HepG2 (cell line): ENCODE measurements around the gene ZFAND4. TPM values are rescaled to one million over a fixed set of nuclear protein-coding genes. Genes with fewer than 3 reads are reported as not detected.

Experiments
- FOXA3 ChIP-seq: IDR thresholded peaks from 2 replicates; pipeline ENCODE4 v1.6.1; 2016; ENCODE audit warnings: missing genetic modification reagents, missing compliant biosample characterization
- HOXA9 ChIP-seq: sonication (generic); formaldehyde crosslinking; IDR thresholded peaks from 2 replicates; pipeline ENCODE4 v1.8.1; 2022; ENCODE audit warnings: missing genetic modification reagents, mild to moderate bottlenecking, moderate library complexity, borderline replicate concordance
- IKZF4 ChIP-seq: sonication (generic); formaldehyde crosslinking; IDR thresholded peaks from 2 replicates; pipeline ENCODE4 v1.5.1; 2020; ENCODE audit warnings: borderline replicate concordance, mild to moderate bottlenecking, low read depth, missing genetic modification reagents; ENCODE audit errors: not compliant biosample characterization
- IRX3 ChIP-seq: sonication (generic); formaldehyde crosslinking; IDR thresholded peaks from 2 replicates; pipeline ENCODE4 v1.8.1; 2023; ENCODE audit warnings: mild to moderate bottlenecking, low read depth, missing genetic modification reagents, borderline replicate concordance
- KAT8 ChIP-seq: IDR thresholded peaks from 2 replicates; pipeline ENCODE4 v1.6.1; 2016; ENCODE audit warnings: missing genetic modification reagents, missing compliant biosample characterization
- MAF1 ChIP-seq: sonication (generic); formaldehyde crosslinking; IDR thresholded peaks from 2 replicates; pipeline ENCODE4 v1.5.0; 2020; ENCODE audit warnings: missing genetic modification reagents, borderline replicate concordance
- MAFK ChIP-seq, 2 experiments: IDR thresholded peaks in 1 of 2; conservative IDR thresholded peaks in 1 of 2; 2 replicates each; pipeline ENCODE4 v1.6.1; 2011; ENCODE audit warnings: improper control_type of control experiment in 2 of 2, low read length in 2 of 2
- NFRKB ChIP-seq: fragments of 450-650 bp; IDR thresholded peaks from 2 replicates; pipeline ENCODE4 v1.6.1; 2017
- NPAS2 ChIP-seq: sonication (generic); formaldehyde crosslinking; IDR thresholded peaks from 2 replicates; pipeline ENCODE4 v1.8.0; 2022; ENCODE audit warnings: mild to moderate bottlenecking, missing genetic modification reagents, borderline replicate concordance
- NR3C1 ChIP-seq: sonication (generic); formaldehyde crosslinking; IDR thresholded peaks from 2 replicates; pipeline ENCODE4 v1.4.0; 2020; ENCODE audit warnings: missing genetic modification reagents
- THAP9 ChIP-seq: sonication (generic); formaldehyde crosslinking; IDR thresholded peaks from 2 replicates; pipeline ENCODE4; 2020; ENCODE audit warnings: missing genetic modification reagents, mild to moderate bottlenecking, borderline replicate concordance
- THYN1 ChIP-seq: sonication (generic); formaldehyde crosslinking; IDR thresholded peaks from 2 replicates; pipeline ENCODE4 v1.8.1; 2023; ENCODE audit warnings: low read depth, mild to moderate bottlenecking, moderate library complexity, missing genetic modification reagents, borderline replicate concordance
- ZFAT ChIP-seq: sonication (generic); formaldehyde crosslinking; conservative IDR thresholded peaks from 2 replicates; pipeline ENCODE4 v1.8.1; 2023; ENCODE audit warnings: missing genetic modification reagents, inconsistent platforms
- ZFP36L2 ChIP-seq: sonication (generic); formaldehyde crosslinking; IDR thresholded peaks from 2 replicates; pipeline ENCODE4 v1.4.0; 2020; ENCODE audit warnings: missing genetic modification reagents
- ZFP82 ChIP-seq: sonication (generic); formaldehyde crosslinking; IDR thresholded peaks from 2 replicates; pipeline ENCODE4 v1.5.1; 2020; ENCODE audit warnings: mild to moderate bottlenecking, missing genetic modification reagents, borderline replicate concordance
- ZKSCAN8 ChIP-seq: IDR thresholded peaks from 2 replicates; pipeline ENCODE4 v1.6.1; 2016; ENCODE audit warnings: borderline replicate concordance, missing genetic modification reagents, missing compliant biosample characterization
- ZNF263 ChIP-seq: sonication (generic); formaldehyde crosslinking; IDR thresholded peaks from 2 replicates; pipeline ENCODE4 v1.4.0; 2020; ENCODE audit warnings: missing genetic modification reagents
- ZNF350 ChIP-seq: sonication (generic); formaldehyde crosslinking; IDR thresholded peaks from 2 replicates; pipeline ENCODE4 v1.4.0; 2020; ENCODE audit warnings: mild to moderate bottlenecking, low read depth, missing genetic modification reagents, borderline replicate concordance
- ZNF383 ChIP-seq: sonication (generic); formaldehyde crosslinking; IDR thresholded peaks from 2 replicates; pipeline ENCODE4 v1.4.0; 2020; ENCODE audit warnings: missing genetic modification reagents, mild to moderate bottlenecking, borderline replicate concordance
- ZNF432 ChIP-seq: sonication (generic); formaldehyde crosslinking; IDR thresholded peaks from 2 replicates; pipeline ENCODE4 v1.5.0; 2020; ENCODE audit warnings: missing genetic modification reagents, mild to moderate bottlenecking, borderline replicate concordance
- ZNF549 ChIP-seq: sonication (generic); formaldehyde crosslinking; IDR thresholded peaks from 2 replicates; pipeline ENCODE4 v1.5.0; 2020; ENCODE audit warnings: missing genetic modification reagents
- ZNF567 ChIP-seq: sonication (generic); formaldehyde crosslinking; IDR thresholded peaks from 2 replicates; pipeline ENCODE4 v1.8.1; 2023; ENCODE audit warnings: mild to moderate bottlenecking, missing genetic modification reagents, borderline replicate concordance
- ZNF589 ChIP-seq: sonication (generic); formaldehyde crosslinking; conservative IDR thresholded peaks from 2 replicates; pipeline ENCODE4 v1.8.0; 2022; ENCODE audit warnings: mild to moderate bottlenecking, moderate library complexity, missing genetic modification reagents
- ZNF704 ChIP-seq: sonication (generic); formaldehyde crosslinking; IDR thresholded peaks from 2 replicates; pipeline ENCODE4 v1.8.1; 2023; ENCODE audit warnings: mild to moderate bottlenecking, inconsistent platforms, moderate library complexity, missing genetic modification reagents, borderline replicate concordance
- ZNF878 ChIP-seq: sonication (generic); formaldehyde crosslinking; IDR thresholded peaks from 2 replicates; pipeline ENCODE4 v1.8.1; 2023; ENCODE audit warnings: mild to moderate bottlenecking, missing genetic modification reagents, moderate library complexity
- ZSCAN22 ChIP-seq: sonication (generic); formaldehyde crosslinking; IDR thresholded peaks from 2 replicates; pipeline ENCODE4 v1.4.0; 2020; ENCODE audit warnings: mild to moderate bottlenecking, missing genetic modification reagents
- polyA plus RNA-seq, 8 experiments: library from polyadenylated mRNA; depleted of rRNA in 3 of 8; stranded (reverse) in 7 of 8; unstranded in 1 of 8; fragments of >200 nt; fragmentation: Illumina TruSeq in 4 of 8; extraction: Trizol in 4 of 8; gene quantifications; 2 replicates each; pipeline versions ENCODE4 v1.2.1 to v1.2.3, GENCODE V29; 2011 to 2016; ENCODE audit warnings: low read depth in 4 of 8, missing spikeins in 1 of 8, mixed read lengths in 1 of 8; ENCODE audit not compliant: insufficient read depth in 1 of 8
- total RNA-seq, 5 experiments: library from RNA; depleted of rRNA; stranded (reverse); fragments of >200 nt; fragmentation: Illumina TruSeq; extraction: Trizol; gene quantifications; 2 replicates each; pipeline ENCODE4 v1.2.3, GENCODE V29; 2016; ENCODE audit warnings: low read depth in 1 of 5

Gene ZFAND4
- total and polyA plus RNA-seq, 2 of the 13 experiments (the other 11 are each of a cell fraction or from before 2014, with no cell fraction given), result 2.9 to 9.2 TPM

- TF ChIP-seq THYN1 (CRISPR knock-in tag) (no peak), NR3C1 (no peak), ZNF432 (CRISPR knock-in tag) (no peak), ZFP36L2 (CRISPR knock-in tag) (peak; percentile 60; the same call in 1 of the 2 replicates), ZFAT (CRISPR knock-in tag) (no peak), ZNF383 (no peak), ZNF878 (CRISPR knock-in tag) (0 out of 2 replicates have a peak, but pooled peaks have one; percentile 49), NFRKB (no peak), NPAS2 (CRISPR knock-in tag) (no peak), ZFP82 (CRISPR knock-in tag) (no peak), FOXA3 (CRISPR knock-in tag) (peak; percentile 96), ZNF704 (CRISPR knock-in tag) (0 out of 2 replicates have a peak, but pooled peaks have one; percentile 47), MAF1 (peak; percentile 56; the same call in 1 of the 2 replicates), MAFK (conservative IDR thresholded peaks at IDR 0.05 in 1 of 2, IDR thresholded peaks at IDR 0.05 in 1 of 2; ENCODE audit: low read length in 2 of 2) (no peak), IRX3 (no peak), IKZF4 (CRISPR knock-in tag) (no peak), ZKSCAN8 (CRISPR knock-in tag) (peak; percentile 91; the same call in 1 of the 2 replicates), ZNF589 (CRISPR knock-in tag) (peak; percentile 81; the same call in 1 of the 2 replicates), ZNF549 (no peak), HOXA9 (CRISPR knock-in tag) (0 out of 2 replicates have a peak, but pooled peaks have one; percentile 74), ZSCAN22 (CRISPR knock-in tag) (no peak), THAP9 (CRISPR knock-in tag) (peak; percentile 82), ZNF350 (CRISPR knock-in tag) (peak; percentile 82), ZNF567 (CRISPR knock-in tag) (no peak; the same call in 1 of the 2 replicates), ZNF263 (CRISPR knock-in tag) (peak; percentile 63; the same call in 1 of the 2 replicates), KAT8 (CRISPR knock-in tag) (peak; percentile 98)
These were observed 78.1 kb downstream of the ZFAND4 start (continued) for GRCh38 chr10:45594276-45595157.
